NCI-H748 (cell line): Measurements from ENCODE around the gene POU2AF2.
"Not testable (repeated sequence)": the region's sequence is repeated elsewhere in the genome, so short reads cannot be mapped to it uniquely, and the experiment has no call there.

Experiments
- DNase-seq: peaks from one replicate; lab custom pipeline; 2025; ENCODE audit not compliant: unreplicated experiment; lab: John Stamatoyannopoulos, UW

Gene POU2AF2

GRCh38 chr11:111301004-111301841, 55.7 kb downstream of the POU2AF2 start:
- no peak for DNase-seq

- DNase-seq, result no peak
Observed at GRCh38 chr11:111301842-111302118, 56.3 kb downstream of the POU2AF2 start.

- no peak for DNase-seq
Observed at GRCh38 chr11:111302298-111302697, 56.8 kb downstream of the POU2AF2 start.

DNA sequence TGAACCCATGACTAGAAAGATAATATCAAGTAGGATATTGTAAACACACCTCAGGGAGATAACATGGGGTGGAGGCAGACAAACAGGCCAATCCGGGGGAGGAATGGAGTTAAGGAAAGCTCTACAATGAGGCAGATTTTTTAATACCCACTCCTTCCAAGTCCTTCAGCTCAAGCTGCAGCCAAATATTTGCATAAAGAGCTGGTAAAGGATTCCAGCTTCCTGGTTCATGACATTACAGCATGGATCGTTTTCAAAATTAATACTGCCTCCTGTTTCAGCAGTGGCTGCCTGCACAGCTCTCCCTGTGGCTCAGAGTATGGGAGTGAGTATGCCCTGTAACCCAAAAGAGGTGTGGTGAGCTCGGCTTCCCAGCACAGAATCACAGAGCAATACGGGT, 57.9 kb downstream of the POU2AF2 start:
- peak; percentile 35 for DNase-seq

DNA sequence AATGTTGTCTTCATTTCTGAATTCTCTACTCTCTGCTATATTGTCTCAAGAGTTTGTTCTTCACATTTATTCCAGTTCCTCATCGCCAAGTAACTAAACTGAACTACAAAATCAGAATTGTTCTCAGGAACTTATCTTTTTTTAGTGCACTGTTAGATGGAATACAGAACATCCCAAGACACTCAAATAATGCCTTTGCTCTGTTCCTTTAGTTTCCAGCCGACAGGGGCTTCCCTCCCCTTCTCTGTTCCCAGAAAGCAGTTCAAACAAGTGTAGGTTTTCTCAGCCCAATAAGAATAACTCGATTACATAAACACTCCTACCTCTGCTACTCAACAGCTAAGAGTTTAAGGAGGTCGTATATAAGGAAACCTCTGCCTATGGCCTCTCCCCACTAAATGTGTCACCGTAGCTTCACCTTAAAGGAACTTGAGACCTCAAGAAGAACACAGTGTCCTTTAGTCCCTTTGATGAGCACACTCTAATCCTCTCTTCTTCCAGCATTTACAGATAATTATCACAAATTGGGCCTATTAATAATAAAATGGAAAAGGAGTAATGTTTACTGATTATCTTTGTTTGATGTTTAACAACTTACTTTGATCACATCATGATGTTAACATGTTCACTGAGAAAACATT, 59.8 kb downstream of the POU2AF2 start:
- DNase-seq, result no peak

DNA sequence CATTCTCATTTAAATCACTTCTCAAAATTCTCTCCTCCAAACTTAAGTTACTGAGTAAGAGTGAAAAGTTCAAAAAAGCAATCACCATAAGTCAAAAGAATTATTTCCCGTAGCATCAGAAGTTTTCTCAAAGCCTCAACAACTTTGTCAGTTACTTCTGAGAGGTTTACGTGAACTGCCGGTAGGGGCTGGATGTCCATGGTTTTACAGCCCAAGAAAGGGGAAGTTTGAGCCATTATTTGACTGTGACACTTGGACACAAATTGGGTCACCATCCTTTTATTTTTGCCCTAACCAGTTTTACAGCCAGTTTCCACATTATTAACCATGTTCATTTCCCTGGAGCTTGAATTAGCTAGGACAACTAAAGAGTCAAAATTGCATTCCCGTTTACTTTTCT, 60.4 kb downstream of the POU2AF2 start:
- no peak for DNase-seq

- no peak for DNase-seq
Observed at GRCh38 chr11:111306321-111306720, 60.8 kb downstream of the POU2AF2 start.

GRCh38 chr11:111307472-111308108, 62.1 kb downstream of the POU2AF2 start:
- DNase-seq, result no peak

GRCh38 chr11:111308140-111308539, 62.6 kb downstream of the POU2AF2 start:
- DNase-seq, result peak; percentile 64

DNA sequence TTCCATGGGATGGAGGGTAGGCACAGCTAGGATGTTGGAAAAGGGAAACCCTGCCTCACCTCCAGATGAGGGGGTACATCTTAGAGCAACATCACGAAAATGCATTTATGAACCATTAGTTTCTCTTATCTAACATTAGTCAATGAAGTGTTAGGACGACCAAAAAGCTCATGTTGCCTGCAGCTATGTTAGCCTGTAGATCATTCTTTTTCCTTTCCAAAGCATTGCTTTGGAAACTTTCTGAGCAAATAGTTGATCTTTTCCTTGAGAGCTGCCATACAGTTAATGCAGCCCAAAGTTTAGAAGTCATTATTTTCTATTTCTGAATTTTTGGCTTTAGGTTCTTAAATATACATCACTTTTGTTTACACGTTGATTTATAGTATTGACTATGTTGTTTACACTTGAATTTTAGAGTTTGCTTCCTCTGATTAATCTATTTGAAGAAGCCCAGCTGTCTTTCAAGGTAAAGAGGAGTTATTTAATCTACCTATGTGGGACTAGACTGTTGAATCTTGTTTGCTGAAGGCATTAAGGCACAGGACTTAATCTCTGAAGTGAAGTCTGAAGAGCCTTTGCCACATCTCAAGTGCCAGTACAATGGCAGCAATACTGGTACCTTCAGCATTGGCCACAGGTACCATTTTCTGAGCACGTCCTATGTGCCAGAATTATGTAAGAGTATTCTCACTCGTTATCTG, 63.8 kb downstream of the POU2AF2 start:
- DNase-seq, result no peak

DNA sequence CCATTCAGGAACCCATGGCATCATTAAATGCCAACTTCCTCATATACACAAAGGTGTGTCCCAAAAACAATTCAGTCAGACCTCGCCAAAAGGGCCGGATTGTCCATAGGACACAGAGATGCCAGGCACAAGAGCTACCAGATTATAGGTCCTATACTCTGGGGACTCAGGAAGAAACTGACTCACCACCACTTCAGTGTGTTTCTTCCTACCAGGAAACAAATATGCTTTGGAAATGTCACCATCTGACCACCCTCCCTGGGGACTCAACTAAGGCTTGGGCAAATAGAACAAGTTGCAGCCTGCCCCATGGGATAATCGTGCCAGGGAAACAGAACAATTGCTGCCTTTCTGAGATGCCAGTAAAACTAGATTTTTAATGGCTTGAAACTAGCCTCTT, 64.6 kb downstream of the POU2AF2 start:
- peak; percentile 79 for DNase-seq

DNA sequence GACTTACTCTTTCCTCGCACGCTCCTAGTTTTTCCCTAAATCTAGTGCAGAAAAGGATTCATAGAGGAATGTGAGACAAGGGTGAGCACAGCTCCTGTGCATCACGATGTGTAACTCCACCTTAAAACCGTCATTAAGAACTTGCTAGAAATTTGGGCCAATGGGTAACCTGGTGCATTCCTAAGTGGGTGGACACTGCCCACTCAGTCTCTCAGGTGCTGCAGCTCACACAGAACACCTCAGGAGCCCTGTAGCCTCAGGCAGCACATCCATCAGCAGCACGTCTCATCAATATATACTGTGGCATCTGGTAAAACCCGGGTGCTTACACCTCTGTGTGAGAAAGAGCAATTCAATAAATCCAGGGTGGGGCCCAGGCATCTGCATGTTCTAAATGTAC, 65.2 kb downstream of the POU2AF2 start:
- DNase-seq, result no peak

GRCh38 chr11:111312076-111312475, 66.6 kb downstream of the POU2AF2 start:
- no peak for DNase-seq

- no peak for DNase-seq
Observed at GRCh38 chr11:111319296-111319695, 73.8 kb downstream of the POU2AF2 start.

- not testable (repeated sequence) for DNase-seq
Observed at GRCh38 chr11:111320199-111320598, 74.7 kb downstream of the POU2AF2 start.

- DNase-seq, result no peak
Observed at GRCh38 chr11:111320728-111321568, 75.4 kb downstream of the POU2AF2 start.

DNA sequence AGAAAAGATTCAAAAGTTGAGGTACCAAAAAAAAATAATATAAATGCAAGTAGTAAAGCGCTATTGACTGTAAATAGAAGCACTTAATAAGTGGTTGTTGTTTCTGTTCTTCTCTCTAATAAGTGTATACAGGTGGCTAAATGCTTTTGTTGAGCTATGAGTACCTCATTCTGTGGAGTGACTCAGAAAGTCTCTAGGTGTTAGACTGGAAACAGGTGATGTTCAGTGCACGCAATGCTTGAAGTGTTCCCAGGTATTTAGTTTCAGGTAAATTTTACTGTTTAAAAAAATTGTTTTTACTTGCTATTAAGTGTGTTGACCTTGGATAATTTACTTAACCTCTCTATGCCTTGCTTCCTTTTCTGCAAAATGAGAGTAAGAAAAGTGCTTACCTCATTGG, 77.0 kb downstream of the POU2AF2 start:
- no peak for DNase-seq

GRCh38 chr11:111324277-111324720, 78.8 kb downstream of the POU2AF2 start:
- no peak for DNase-seq

DNA sequence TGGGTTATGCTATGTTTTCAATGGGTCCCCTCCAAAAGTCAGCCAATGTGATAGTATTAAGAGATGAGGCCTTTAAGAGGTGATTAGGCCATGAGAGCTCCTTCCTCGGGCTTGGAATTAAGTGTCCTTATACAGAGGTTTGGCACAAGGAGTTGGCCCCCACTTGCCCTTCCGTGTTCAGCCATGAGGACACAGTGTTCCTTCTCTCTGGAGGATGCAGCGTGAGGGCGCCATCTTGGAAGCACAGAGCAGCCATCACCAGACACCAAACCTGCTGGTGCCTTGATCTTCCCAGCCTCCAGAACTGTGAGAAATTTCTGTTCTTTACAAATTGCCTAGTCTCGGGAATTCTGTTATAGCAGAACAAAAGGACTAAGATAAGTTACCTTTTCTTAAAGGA, 79.7 kb downstream of the POU2AF2 start:
- DNase-seq, result no peak

- no peak for DNase-seq
Observed at GRCh38 chr11:111326824-111327223, 81.3 kb downstream of the POU2AF2 start.
